HG03439 (cell line): ENCODE data around the gene DOCK8.
"Not testable (repeated sequence)": the region's sequence is repeated elsewhere in the genome, so short reads cannot be mapped to it uniquely, and the experiment has no call there.

Experiments used
- ATAC-seq: cut with Tn5 transposase; IDR thresholded peaks from one replicate; pipeline ENCODE4 v1.9.1; 2021; ENCODE audit warnings: mild to moderate bottlenecking, moderate library complexity; ENCODE audit not compliant: unreplicated experiment

DOCK8 gene

GRCh38 chr9:214648-215493 lies at the start of gene DOCK8:
TSS of gene DOCK8 (plus strand) at chr9:214865. CDS start at chr9:214977, 112 bp downstream.
- peak; percentile 88 for ATAC-seq

DNA sequence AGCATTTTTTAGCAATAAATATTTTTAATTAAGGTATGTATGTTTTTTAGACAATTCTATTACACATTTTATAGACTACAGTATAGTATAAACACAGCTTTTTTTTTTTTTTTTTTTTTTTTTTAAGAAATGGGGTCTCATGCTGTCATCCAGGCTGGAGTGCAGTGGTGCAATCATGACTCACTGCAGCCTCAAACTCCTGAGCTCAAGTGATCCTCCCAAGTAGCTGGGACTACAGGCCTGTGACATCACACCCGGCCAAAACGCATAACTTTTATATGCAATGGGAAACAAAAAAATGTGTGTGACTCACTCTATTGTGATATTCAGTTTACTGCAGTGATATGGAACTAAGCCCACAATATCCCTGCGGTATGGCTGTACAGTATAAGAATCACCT lies 44.9 kb upstream of the DOCK8 start:
- ATAC-seq: not testable (repeated sequence)

GRCh38 chr9:178140-178825 lies 36.4 kb upstream of the DOCK8 start:
- ATAC-seq: not testable (repeated sequence)

GRCh38 chr9:178970-179383 lies 35.7 kb upstream of the DOCK8 start, which contains the start of gene ZNG1A:
TSS of gene ZNG1A (minus strand) at chr9:179056. CDS start at chr9:178969, 87 bp downstream.
- not testable (repeated sequence) for ATAC-seq

DNA sequence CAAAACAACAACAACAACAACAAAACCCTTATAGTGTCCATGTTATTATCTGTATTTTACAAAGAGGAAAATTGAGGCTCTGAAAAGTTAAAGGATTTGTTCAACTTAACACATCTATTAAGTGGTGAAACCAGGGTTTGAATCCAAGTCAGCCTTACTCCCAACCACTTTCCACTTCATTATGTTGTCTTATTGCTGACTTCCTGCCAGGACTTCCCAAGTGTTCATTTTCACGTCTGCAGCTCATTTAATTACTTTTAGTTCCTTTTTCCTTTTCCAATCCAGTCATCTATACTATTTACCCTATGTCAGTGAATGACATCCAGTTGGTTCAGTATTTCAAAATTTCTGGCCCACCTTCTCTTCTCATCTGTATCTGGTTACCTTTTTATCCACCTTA lies 15.1 kb upstream of the DOCK8 start:
- ATAC-seq: not testable (repeated sequence)

DNA sequence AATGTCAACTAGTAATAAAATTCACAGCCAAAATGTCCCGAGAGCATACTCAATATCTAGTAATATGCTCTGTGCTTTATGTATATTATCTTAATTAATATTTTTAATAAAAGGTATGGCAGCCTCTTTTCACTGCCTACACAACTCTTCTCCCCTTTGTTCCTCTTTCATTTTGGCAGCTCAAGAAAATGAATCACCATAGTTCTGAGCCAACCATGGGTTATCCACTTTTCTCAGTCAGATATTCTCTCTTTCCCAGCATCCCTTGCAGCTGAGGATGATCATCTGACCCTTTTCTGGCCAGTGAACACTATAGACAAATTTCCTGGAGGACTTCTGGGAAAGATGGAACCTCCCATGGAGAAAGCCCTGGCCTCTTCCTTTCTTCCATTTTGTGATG lies 8.2 kb upstream of the DOCK8 start:
- no peak for ATAC-seq

DNA sequence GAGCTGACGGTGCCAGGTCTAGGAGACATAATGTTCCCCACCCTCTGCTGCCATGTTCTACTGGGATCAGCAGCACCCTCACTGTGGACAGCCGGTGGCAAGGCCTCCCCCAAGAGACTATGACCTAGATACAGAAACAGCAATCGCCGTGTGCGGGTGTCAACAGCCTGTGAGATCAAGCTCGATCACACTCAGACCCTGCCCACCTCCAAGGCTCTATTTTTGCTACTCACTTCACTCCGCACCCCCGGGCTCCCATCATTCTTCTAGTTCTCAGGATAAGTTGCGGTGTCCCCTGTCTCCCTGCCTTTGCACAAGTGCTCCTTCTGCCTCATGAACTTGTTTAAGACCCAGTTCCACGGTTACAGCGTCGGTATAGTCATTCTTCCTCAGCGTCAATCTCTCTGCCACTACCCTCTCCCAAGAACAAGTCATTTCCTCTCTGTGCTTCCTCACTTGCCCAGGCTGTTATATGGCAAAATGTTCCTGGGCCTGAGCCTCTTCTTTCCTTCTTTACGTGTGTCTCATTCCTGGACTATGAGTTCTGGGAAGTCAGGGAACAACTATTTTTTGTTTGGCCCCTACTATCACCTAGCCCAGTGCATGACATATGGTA lies 5.4 kb upstream of the DOCK8 start:
- ATAC-seq: no peak

- no peak for ATAC-seq
These were observed 3.6 kb upstream of the DOCK8 start for GRCh38 chr9:211036-211435.

DNA sequence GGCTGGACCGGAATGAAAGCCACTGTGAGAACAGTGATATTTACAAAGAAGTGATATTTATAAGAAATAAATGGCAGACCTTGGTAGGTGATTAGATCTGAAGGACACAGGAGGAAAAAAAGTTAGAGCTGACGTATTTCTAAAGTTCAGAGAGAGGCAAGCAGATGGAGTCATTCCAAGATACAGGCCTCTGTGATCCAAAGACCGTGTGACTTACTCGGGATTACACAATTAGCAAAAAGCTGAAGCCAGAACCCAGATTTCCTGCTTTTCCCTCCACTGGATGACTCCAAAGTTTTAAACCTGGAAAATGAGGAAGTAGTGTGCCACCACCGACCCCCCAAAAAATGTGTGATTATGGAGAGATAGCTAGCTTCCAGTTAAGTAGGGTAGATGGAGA lies 3.1 kb upstream of the DOCK8 start:
- no peak for ATAC-seq

DNA sequence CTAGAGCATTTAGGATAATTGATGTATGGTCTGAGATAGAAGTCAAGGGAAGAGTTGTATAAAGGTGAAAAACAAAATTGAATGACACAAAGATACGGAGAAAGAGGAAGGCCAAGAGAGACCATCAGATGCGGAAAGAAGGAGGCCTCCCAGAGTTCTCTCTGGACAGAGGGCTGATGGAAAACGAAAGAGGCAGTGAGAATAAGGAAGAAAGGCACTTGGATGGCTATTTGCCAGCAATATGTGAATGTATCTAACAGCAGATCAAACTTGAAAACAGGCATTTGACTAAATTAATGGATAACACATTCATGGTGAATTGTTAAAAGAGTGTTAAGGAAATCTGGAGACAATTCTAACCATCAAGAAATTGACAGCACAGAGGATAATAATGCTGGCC lies 2.4 kb upstream of the DOCK8 start:
- ATAC-seq: no peak

GRCh38 chr9:213901-214300 lies 764 bp upstream of the DOCK8 start:
- not testable (repeated sequence) for ATAC-seq

DNA sequence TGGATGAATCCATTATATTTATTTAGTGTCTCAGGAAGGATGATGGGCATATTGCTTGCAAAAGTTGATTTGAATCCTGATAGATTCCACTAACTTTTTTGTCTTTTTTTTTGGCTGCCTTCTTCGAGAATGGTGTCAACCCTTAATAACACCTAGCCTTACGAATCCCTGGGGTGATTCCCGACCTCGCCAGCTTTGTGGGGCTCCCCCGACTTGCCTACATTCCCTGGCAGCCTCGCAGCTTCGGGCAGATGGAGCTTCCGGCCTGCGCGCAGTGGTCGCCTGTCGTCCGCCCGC lies 366 bp upstream of the DOCK8 start:
- no peak for ATAC-seq

DNA sequence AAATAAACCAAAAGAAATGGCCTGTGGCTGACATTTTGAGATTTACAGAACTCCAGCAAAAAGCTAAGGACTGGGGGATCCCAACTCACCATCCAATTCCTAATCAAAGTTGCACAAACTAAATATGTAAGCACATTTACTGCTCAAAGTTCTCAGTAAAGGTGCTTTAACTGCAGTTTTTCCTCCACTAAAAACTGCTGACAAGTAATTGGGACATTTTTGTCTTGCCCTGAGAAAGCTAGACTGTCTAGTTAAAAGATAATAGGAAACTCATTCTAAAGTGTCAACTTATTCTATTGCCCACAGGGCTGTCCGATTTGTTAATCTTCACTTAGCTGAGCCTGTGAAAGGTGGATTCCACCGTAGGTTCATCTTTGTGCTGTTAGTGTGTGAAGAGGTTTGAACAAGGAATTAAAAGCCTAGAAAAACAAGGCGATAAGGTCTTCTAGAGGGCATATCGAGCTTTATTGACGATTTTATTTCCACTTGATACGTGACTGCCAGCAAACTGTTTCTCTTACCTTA lies 1.0 kb downstream of the DOCK8 start:
- no peak for ATAC-seq

- ATAC-seq: no peak
These were observed 2.2 kb downstream of the DOCK8 start for GRCh38 chr9:216866-217265.

DNA sequence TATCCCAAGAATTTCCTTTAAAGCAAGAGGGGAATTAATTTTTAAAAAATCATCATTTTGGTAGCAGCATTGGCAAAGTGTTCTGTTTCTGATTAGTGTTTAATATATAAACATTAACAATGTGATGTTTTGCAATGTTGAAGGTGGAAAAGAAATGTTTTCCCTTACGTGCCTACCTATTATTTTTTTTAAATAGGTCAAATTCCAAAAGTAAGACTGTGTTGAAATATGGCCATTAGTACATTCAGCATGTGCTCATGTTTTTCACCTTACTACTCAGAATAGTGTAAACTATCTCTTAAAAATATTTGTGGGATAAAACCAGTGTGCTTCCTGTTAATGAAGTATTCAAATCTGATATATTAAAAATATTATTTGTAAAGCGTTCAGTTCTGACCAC lies 3.3 kb downstream of the DOCK8 start:
- no peak for ATAC-seq

GRCh38 chr9:219036-219435 lies 4.4 kb downstream of the DOCK8 start:
- ATAC-seq: not testable (repeated sequence)

DNA sequence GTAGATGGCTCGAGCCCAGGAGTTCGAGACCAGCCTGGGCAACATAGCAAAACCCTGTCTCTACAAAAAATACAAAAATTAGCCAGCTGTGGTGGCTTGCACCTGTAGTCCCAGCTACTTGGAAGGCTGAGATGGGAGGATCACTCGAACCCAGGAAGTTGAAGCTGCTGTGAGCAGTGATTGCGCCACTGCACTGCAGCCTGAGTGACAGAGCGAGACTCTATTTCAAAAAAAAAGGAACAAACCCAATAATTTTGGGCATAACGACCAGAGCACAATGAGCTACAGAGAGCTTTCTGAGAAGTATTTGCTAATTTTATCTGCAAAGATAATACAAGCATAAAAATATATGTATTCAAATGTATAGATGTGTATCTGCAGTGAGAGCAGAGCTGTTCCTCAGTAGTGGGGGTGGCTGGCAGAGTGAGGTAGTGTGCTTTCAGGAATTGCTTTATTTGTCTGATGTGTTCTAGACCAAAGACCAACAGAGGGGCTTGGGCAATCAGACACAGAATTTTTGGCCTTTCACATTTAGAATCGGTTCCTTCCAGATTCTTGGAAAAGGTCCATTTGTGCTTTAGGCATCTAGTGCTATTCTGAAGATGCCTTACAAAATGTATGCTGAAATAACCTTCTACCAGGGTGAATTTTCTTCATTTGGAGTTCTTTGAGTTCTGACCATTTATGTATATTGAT lies 5.2 kb downstream of the DOCK8 start:
- no peak for ATAC-seq

DNA sequence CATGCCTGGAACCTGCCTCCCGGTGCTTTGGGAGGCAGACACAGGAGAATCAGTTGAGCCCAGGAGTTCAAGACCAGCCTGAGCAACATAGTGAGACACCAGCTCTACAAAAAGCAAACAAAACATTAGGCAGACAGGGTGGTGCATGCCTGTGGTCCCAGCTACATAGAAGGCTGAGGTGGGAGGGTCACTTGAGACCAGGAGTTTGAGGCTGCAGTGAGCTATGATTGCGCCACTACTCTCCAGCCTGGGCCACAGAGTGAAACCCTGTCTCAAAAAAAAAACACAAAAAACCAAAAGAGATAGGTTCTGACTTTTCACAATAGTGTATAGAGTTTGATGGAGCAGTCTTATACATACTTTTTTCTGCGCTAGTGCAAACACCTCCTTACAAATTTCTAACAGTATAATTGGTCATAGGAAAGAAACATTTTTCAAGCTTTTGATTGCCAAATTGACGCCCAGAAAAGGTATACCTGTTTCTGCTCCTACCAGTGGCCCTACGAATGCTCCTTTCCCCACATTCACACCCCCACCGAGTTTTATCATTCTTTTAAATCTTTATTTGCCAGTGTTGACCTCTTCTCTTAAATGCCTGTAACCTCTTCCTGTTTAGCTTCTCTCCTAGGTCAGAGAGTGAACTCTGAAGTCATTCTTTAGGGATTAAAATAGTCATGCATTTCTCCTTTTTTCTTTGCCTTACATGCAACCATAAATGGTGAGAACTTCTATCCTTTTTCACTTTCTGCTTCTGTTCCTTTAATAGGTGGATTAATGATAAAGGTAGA lies 7.5 kb downstream of the DOCK8 start:
- no peak for ATAC-seq

DNA sequence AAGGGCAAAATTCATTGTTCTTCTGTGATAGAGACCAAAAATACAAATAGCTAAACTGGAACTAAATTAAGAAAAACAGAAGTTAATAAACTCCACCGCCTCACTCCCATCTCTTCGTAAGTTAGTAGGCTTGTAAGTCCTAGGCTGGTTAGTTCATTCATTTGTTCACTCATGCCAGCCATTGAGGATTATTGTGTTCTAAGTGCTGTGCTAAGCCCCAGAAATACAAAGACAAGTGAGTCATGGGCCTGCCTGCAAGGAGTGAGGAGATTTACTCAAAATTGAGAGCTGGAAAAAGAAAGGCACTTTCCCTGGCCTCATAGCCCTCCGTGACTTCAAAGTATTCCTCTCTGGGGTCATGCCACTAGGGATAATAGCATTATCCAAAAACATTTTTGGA lies 8.5 kb downstream of the DOCK8 start:
- no peak for ATAC-seq

- no peak for ATAC-seq
These were observed 9.4 kb downstream of the DOCK8 start for GRCh38 chr9:224026-224425.
